ENCODE measurements around the gene MED13L. TPM values are rescaled to one million over a fixed set of nuclear protein-coding genes. Genes with fewer than 3 reads are reported as not detected.

The MED13L gene
- total RNA-seq, 2 experiments from 2014 or later: 25.7 to 40.1 TPM

GRCh38 chr12:116317986-116318575, 40.6 kb upstream of the MED13L start:
- Histone ChIP-seq H3K79me2 (ENCODE audit: insufficient read depth, low read depth, low read length) (no peaks in the 10 kb centered on the region), H3K27ac (ENCODE audit: low read depth, low read length, poor library complexity, severe bottlenecking) (no peak overlapping the region), H3K36me3 (ENCODE audit: insufficient read depth, low read length) (no peaks in the 10 kb centered on the region), H3K9me2 (ENCODE audit: insufficient read depth, low read length) (no peaks in the 10 kb centered on the region), H2AFZ (ENCODE audit: low read length) (no peak overlapping the region), H3K4me1 (ENCODE audit: insufficient read depth, low read length, poor library complexity, severe bottlenecking) (no peaks in the 10 kb centered on the region), H3K4me3 (ENCODE audit: low read depth, low read length, poor library complexity, severe bottlenecking) (no peak overlapping the region), H4K20me1 (ENCODE audit: insufficient read depth, low read length) (no peaks in the 10 kb centered on the region), H3K4me2 (ENCODE audit: low read length) (no peak overlapping the region), H3K9me3 (ENCODE audit: low read length) (no peaks in the 10 kb centered on the region)
- no TSS peak for BruUV-seq (replicated peaks)
- ChIA-PET CTCF (ENCODE audit: unreplicated experiment) (no interaction called here), POLR2A (interaction anchor here (0.6 to 0.7 kb wide), 3 partner anchors 40 to 1067 kb away, joined by 3 to 10 read pairs (median 4); no protein-coding TSS in a partner anchor)
- no peak for DNase-seq (ENCODE audit: low spot score)
- intact Hi-C loops (cut with micrococcal nuclease; ENCODE audit: unreplicated experiment): no loop called here
- TF ChIP-seq CTCF (conservative IDR thresholded peaks at IDR 0.05; ENCODE audit: low read length): no peak
- no peak for TF ChIP-seq EZH2phosphoT487 (IDR thresholded peaks at IDR 0.05; ENCODE audit: borderline replicate concordance, low read depth, low read length)

GRCh38 chr12:116317139-116317538, 39.6 kb upstream of the MED13L start:
- BruUV-seq (replicated peaks): no TSS peak
- Histone ChIP-seq H3K79me2 (ENCODE audit: insufficient read depth, low read depth, low read length) (no peaks in the 10 kb centered on the region), H3K9me2 (ENCODE audit: insufficient read depth, low read length) (no peaks in the 10 kb centered on the region), H2AFZ (ENCODE audit: low read length) (no peak overlapping the region), H3K36me3 (ENCODE audit: insufficient read depth, low read length) (no peaks in the 10 kb centered on the region), H3K4me3 (ENCODE audit: low read depth, low read length, poor library complexity, severe bottlenecking) (no peak overlapping the region), H3K27ac (ENCODE audit: low read depth, low read length, poor library complexity, severe bottlenecking) (no peak overlapping the region), H3K4me1 (ENCODE audit: insufficient read depth, low read length, poor library complexity, severe bottlenecking) (no peaks in the 10 kb centered on the region), H3K4me2 (ENCODE audit: low read length) (no peak overlapping the region), H4K20me1 (ENCODE audit: insufficient read depth, low read length) (no peaks in the 10 kb centered on the region), H3K9me3 (ENCODE audit: low read length) (no peaks in the 10 kb centered on the region)
- ChIA-PET CTCF (ENCODE audit: unreplicated experiment) (no interaction called here), POLR2A (interaction anchor here (0.8 kb wide), 1 partner anchor 24 kb away, joined by 3 read pairs; no protein-coding TSS in a partner anchor)
- no peak for DNase-seq (ENCODE audit: low spot score)
- intact Hi-C loops (cut with micrococcal nuclease; ENCODE audit: unreplicated experiment): no loop called here
- TF ChIP-seq CTCF (conservative IDR thresholded peaks at IDR 0.05; ENCODE audit: low read length) (no peak), EZH2phosphoT487 (IDR thresholded peaks at IDR 0.05; ENCODE audit: borderline replicate concordance, low read depth, low read length) (no peak)

GRCh38 chr12:116314477-116314876, 37.0 kb upstream of the MED13L start:
- H3K4me3 ChIP-seq (ENCODE audit: low read depth, low read length, poor library complexity, severe bottlenecking): no peak overlapping the region
- H4K20me1 ChIP-seq (ENCODE audit: insufficient read depth, low read length): no peaks in the 10 kb centered on the region
- no peak for DNase-seq (ENCODE audit: low spot score)
- ChIA-PET POLR2A (no interaction called here), CTCF (ENCODE audit: unreplicated experiment) (no interaction called here)
- H2AFZ ChIP-seq (ENCODE audit: low read length): no peak overlapping the region
- peaks cover 8% of the 10 kb centered on the region; the same call in 1 of the 2 replicates for H3K9me3 ChIP-seq (ENCODE audit: low read length)
- no peak for TF ChIP-seq EZH2phosphoT487 (IDR thresholded peaks at IDR 0.05; ENCODE audit: borderline replicate concordance, low read depth, low read length)
- intact Hi-C loops (cut with micrococcal nuclease; ENCODE audit: unreplicated experiment): no loop called here
- H3K4me1 ChIP-seq (ENCODE audit: insufficient read depth, low read length, poor library complexity, severe bottlenecking): no peaks in the 10 kb centered on the region
- H3K36me3 ChIP-seq (ENCODE audit: insufficient read depth, low read length): no peaks in the 10 kb centered on the region
- no peaks in the 10 kb centered on the region for H3K79me2 ChIP-seq (ENCODE audit: insufficient read depth, low read depth, low read length)
- H3K9me2 ChIP-seq (ENCODE audit: insufficient read depth, low read length): no peaks in the 10 kb centered on the region
- no peak overlapping the region for H3K4me2 ChIP-seq (ENCODE audit: low read length)
- H3K27ac ChIP-seq (ENCODE audit: low read depth, low read length, poor library complexity, severe bottlenecking): no peak overlapping the region
- BruUV-seq (replicated peaks): no TSS peak

All from OCI-LY7 (cell line).